Vagina (tissue), 2 donors: Measurements from ENCODE around the gene FRMD4A.

Experiments
- CTCF ChIP-seq, 3 experiments: fragments of 450-650 bp in 2 of 3; fragments of 200-600 bp in 1 of 3; sonication (generic) in 1 of 3; IDR thresholded peaks; one replicate each; pipeline ENCODE4 v1.5.1; 2017 to 2019; ENCODE audit warnings: antibody characterized with exemption in 3 of 3, mild to moderate bottlenecking in 2 of 3, moderate library complexity in 2 of 3
- POLR2A ChIP-seq, 2 donors: fragments of 450-650 bp; IDR thresholded peaks; one replicate each; pipeline ENCODE4 v1.6.1; 2017; ENCODE audit warnings: antibody characterized with exemption in 2 of 2, mild to moderate bottlenecking in 2 of 2, moderate library complexity in 2 of 2
- POLR2AphosphoS5 ChIP-seq, 2 donors: sonication (generic); formaldehyde crosslinking; IDR thresholded peaks; one replicate each; pipeline ENCODE4 v1.9.0; 2017; ENCODE audit warnings: antibody characterized with exemption in 2 of 2, mild to moderate bottlenecking in 2 of 2, low read depth in 1 of 2; ENCODE audit not compliant: insufficient read depth in 1 of 2

- no peak for TF ChIP-seq CTCF (IDR thresholded peaks at IDR 0.05)
- no peak for TF ChIP-seq POLR2A (IDR thresholded peaks at IDR 0.05)
- TF ChIP-seq POLR2AphosphoS5 (IDR thresholded peaks at IDR 0.05; ENCODE audit: insufficient read depth in 1 of 2, low read depth in 1 of 2) = no peak
Measured at GRCh38 chr10:14250496-14251076, 80.1 kb downstream of the FRMD4A start.
